HepG2 (cell line): ENCODE results near the gene RASSF8. TPM values are rescaled to one million over a fixed set of nuclear protein-coding genes. Genes with fewer than 3 reads are reported as not detected.
A peak's percentile ranks its signal among the peaks of the same experiment; 100 is the strongest.

Experiments
- MYPOP ChIP-seq: sonication (generic); formaldehyde crosslinking; IDR thresholded peaks from 2 replicates; pipeline ENCODE4 v1.8.1; 2023; ENCODE audit warnings: mild to moderate bottlenecking, moderate library complexity, missing genetic modification reagents
- PAXIP1 ChIP-seq: sonication (generic); formaldehyde crosslinking; conservative IDR thresholded peaks from 2 replicates; pipeline ENCODE4 v1.4.0; 2020; ENCODE audit warnings: mild to moderate bottlenecking, missing genetic modification reagents, moderate library complexity
- RNF219 ChIP-seq: sonication (generic); formaldehyde crosslinking; IDR thresholded peaks from 2 replicates; pipeline ENCODE4 v1.5.0; 2020; ENCODE audit warnings: mild to moderate bottlenecking, missing genetic modification reagents
- polyA plus RNA-seq, 8 experiments: library from polyadenylated mRNA; depleted of rRNA in 3 of 8; stranded (reverse) in 7 of 8; unstranded in 1 of 8; fragments of >200 nt; fragmentation: Illumina TruSeq in 4 of 8; extraction: Trizol in 4 of 8; gene quantifications; 2 replicates each; pipeline versions ENCODE4 v1.2.1 to v1.2.3, GENCODE V29; 2011 to 2016; ENCODE audit warnings: low read depth in 4 of 8, missing spikeins in 1 of 8, mixed read lengths in 1 of 8; ENCODE audit not compliant: insufficient read depth in 1 of 8
- total RNA-seq, 5 experiments: library from RNA; depleted of rRNA; stranded (reverse); fragments of >200 nt; fragmentation: Illumina TruSeq; extraction: Trizol; gene quantifications; 2 replicates each; pipeline ENCODE4 v1.2.3, GENCODE V29; 2016; ENCODE audit warnings: low read depth in 1 of 5

Gene RASSF8
- total and polyA plus RNA-seq, 2 of the 13 experiments (the other 11 are each of a cell fraction or from before 2014, with no cell fraction given): 0.82 to 9.2 TPM

GRCh38 chr12:26114720-26115401 is 156.4 kb downstream of the RASSF8 start (continued):
- TF ChIP-seq PAXIP1 (CRISPR knock-in tag): 0 out of 2 replicates have a peak, but pooled peaks have one; percentile 4
- TF ChIP-seq MYPOP (CRISPR knock-in tag): peak; percentile 17; the same call in 1 of the 2 replicates
- 0 out of 2 replicates have a peak, but pooled peaks have one; percentile 58 for TF ChIP-seq RNF219 (CRISPR knock-in tag)
